GM19239 (cell line): Measurements from ENCODE around the gene PLD2.
"Not testable (repeated sequence)": the region's sequence is repeated elsewhere in the genome, so short reads cannot be mapped to it uniquely, and the experiment has no call there.

Source experiments
- DNase-seq: peaks from one replicate; pipeline ENCODE4 v3.0.0; 2011; ENCODE audit warnings: low spot score; ENCODE audit not compliant: insufficient read length
- FAIRE-seq: peaks from 2 replicates; lab custom pipeline; 2011; peaks lifted over from hg19 to GRCh38; lab: Jason Lieb, UNC

The PLD2 gene

DNA sequence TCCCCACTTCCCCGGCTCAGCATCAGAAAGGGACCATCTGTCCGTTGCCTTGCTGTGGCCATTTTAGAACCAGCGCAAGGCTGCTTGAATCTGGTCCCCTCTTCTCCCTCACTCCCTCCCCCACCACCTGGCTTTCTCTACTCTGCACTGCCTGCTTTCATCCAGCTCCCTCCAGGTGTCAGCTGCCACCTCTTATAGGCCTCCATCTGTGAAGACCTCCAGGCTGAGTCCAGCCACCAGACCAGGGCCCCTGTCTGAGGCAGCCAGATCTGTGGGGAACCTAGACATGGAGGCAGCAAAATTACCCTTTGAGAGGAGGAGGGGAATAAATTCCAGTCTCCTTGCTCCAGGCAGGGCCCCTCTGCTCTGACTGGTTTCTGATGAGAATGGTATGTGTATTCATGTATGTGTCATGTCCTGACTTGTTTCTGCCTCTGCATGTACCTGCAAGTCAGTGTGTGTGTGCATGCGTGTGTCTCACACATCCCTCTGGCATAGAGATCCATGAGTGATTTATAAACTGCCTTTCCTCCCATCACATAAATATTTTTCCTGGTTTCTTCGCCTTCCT is 47.2 kb downstream of the PLD2 start:
- DNase-seq (no peak), FAIRE-seq (no peak)

DNA sequence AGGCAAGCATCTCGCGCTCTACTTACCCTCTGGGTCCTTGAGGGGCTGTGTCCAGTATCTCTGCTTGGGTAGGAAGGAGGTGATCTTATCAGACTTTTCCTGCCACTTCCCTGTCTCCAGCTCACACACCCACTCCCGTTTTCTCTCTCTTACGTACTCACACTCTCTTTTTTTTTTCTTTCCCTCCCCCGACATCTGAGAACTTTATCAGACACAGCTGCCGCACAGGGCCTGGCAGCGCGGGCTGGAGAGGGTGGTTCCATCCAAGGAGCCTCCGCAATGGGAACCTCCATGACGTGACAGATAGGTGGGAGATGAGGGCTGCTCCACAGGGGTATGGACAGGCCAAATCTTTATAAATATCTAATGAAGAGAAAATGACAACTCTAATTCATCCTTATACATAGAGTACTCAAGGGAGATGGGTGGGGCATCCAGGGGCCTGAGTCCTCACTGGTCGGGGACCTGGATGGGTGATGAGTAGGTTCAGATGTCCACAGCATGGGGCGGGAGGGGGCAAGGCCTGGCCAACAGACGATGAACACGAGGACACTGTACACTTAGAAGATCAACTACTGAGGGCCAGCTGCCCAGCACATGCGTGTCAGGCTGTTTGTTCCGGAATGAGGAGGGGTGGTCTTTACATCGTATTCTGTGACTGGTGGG is 49.5 kb downstream of the PLD2 start:
- DNase-seq = no peak
- no peak for FAIRE-seq

GRCh38 chr17:4856937-4857314 is 50.0 kb downstream of the PLD2 start:
- no peak for FAIRE-seq

DNA sequence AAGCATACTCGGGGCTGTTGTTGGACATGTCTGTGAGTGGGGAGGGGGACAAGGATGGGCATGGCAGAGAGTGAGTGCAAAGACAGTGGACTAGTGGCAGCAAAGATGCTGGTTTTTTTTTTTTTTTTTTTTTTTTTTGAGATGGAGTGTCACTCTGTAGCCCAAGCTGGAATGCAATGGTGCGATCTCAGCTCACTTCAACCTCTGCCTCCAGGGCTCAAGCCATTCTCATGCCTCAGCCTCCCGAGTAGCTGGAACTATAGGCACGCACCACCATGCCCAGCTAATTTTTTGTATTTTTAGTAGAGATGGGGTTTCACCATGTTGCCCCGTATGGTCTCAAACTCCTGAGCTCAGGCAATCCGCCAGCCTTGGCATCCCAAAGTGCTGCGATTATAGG is 50.4 kb downstream of the PLD2 start:
- FAIRE-seq, DNase-seq: not testable (repeated sequence)

More at GRCh38 chr17:4856937-4857314, 50.0 kb downstream of the PLD2 start:
- no peak for DNase-seq

GRCh38 chr17:4858068-4858881 is 51.3 kb downstream of the PLD2 start:
- FAIRE-seq = no peak
- DNase-seq = no peak

GRCh38 chr17:4858882-4859260 is 51.9 kb downstream of the PLD2 start:
- DNase-seq = no peak
- FAIRE-seq = no peak

DNA sequence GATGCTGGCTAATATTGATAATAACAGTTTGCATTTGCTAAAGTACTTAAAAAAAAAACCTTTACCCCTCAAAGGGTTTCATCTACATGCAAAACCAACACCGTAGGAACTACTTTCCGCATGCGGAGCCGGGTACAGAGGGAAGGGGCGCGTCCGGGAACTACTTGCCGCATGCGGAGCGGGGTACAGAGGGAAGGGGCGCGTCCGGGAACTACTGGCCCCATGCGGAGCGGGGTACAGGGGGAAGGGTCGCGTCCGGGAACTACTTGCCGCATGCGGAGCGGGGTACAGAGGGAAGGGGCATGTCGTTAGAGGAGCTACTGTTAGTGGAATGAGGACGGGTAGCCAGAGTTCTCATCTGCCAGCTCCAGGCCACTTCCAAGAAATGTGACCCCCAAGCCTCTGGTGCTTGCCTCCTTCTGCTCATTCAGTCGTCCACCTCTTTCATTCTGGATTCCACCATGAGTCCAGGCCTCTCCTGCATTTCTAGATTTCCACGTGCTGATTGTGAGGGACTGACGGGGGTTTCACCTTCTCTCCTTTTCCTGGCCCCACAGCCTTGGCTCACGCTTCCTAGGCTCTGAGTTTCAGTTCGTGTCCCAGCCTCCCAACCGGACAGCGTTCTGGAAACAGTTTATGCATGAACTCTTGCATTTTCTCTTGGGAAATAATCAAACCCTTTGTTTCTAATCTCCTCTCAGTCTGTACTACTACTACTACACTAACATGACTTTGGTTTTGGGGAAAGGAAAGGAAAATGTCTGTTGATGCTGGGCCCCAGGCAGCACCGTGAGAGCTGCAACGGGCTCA is 53.1 kb downstream of the PLD2 start:
- no peak for FAIRE-seq
- DNase-seq = no peak

DNA sequence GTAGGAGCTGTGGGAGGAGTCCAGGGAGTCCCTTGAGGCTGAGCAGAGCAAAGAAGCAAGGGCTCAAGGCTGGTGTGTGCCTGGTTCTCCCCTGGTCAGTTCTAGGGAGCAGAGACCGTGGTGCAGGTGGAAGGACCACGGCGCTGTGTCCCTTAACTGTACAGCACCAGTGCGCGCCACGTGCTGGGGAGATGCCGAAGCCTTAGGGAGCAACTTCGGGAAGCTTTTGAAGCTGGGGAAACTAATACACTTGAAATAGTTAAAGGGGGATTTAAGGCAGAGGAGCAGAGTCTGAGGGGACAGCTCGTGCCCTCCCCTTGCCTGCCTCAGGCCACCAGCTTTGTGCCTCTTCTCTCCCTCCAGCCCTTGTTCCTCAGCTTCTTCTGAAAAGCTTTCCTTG is 53.7 kb downstream of the PLD2 start:
- DNase-seq (no peak), FAIRE-seq (no peak)

DNA sequence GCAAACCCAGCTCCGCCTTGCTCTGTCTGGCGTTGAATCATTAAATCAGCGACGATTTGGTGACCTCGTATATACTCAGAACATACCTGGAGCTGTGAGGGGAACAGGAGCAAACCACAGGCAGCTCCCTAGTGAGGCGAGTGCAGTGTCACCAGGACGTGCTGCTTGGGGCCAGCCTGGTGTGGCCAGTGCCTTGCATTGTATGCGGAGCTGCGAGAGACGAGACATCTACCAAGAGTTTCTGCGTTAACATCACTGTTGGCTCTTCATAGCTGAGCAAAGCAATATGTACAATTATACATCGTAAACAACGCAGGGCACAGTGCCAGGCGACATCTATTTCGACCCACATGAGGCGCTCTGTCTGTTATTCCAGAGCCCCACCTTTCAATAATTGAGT is 54.1 kb downstream of the PLD2 start:
- DNase-seq (no peak), FAIRE-seq (no peak)

- FAIRE-seq = no peak
Observed at GRCh38 chr17:4862720-4863119, 55.8 kb downstream of the PLD2 start.

GRCh38 chr17:4863321-4863720 is 56.4 kb downstream of the PLD2 start:
- FAIRE-seq = no peak
- no peak for DNase-seq

More at GRCh38 chr17:4862720-4863119, 55.8 kb downstream of the PLD2 start:
- no peak for DNase-seq

- not testable (repeated sequence) for DNase-seq, FAIRE-seq
Observed at GRCh38 chr17:4867535-4867934, 60.6 kb downstream of the PLD2 start.

DNA sequence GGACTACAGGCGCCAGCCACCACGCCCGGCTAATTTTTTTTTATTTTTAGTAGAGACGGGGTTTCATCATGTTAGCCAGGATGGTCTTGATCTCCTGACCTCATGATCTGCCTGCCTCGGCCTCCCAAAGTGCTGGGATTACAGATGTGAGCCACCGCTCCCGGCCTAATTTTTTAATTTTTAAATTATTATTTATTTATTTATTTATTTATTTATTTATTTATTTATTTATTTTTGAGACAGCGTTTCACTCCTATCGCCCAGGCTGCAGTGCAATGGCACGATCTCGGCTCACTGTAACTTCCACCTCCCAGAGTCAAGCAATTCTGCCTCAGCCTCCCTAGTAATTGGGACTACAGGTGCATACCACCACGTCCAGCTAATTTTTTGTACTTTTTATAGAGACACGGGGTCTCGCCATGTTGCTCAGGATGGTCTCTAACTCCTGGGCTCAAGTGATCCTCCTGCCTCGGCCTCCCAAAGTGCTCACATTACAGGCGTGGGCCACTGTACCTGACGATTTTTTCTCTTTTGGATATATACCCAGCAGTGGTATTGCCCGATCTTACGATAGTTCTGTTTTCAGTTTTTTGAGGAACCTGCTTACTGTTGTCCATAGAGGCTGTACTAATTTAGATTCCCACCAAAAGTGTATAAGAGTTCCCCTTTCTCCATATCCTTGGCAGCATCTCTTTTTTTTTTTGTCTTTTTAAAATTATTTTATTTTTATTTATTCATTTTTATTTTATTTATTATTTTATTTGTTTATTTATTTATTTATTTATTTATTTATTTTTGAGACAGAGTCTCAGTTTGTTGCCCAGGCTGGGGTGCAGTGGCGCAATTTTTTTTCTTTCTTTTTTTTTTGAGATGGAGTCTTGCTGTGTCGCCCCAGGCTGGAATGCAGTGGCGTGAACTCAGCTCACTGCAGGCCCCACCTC is 62.4 kb downstream of the PLD2 start:
- DNase-seq, FAIRE-seq: not testable (repeated sequence)

GRCh38 chr17:4870855-4871254 is 63.9 kb downstream of the PLD2 start:
- DNase-seq (no peak), FAIRE-seq (no peak)

GRCh38 chr17:4872786-4873185 is 65.8 kb downstream of the PLD2 start:
- DNase-seq (no peak), FAIRE-seq (no peak)
